GM18907 (cell line): ENCODE data around the gene TNRC6B.

Experiments
- ATAC-seq: cut with Tn5 transposase; IDR thresholded peaks from one replicate; pipeline ENCODE4 v1.9.1; 2021; ENCODE audit warnings: mild to moderate bottlenecking, moderate library complexity; ENCODE audit not compliant: unreplicated experiment

TNRC6B gene

DNA sequence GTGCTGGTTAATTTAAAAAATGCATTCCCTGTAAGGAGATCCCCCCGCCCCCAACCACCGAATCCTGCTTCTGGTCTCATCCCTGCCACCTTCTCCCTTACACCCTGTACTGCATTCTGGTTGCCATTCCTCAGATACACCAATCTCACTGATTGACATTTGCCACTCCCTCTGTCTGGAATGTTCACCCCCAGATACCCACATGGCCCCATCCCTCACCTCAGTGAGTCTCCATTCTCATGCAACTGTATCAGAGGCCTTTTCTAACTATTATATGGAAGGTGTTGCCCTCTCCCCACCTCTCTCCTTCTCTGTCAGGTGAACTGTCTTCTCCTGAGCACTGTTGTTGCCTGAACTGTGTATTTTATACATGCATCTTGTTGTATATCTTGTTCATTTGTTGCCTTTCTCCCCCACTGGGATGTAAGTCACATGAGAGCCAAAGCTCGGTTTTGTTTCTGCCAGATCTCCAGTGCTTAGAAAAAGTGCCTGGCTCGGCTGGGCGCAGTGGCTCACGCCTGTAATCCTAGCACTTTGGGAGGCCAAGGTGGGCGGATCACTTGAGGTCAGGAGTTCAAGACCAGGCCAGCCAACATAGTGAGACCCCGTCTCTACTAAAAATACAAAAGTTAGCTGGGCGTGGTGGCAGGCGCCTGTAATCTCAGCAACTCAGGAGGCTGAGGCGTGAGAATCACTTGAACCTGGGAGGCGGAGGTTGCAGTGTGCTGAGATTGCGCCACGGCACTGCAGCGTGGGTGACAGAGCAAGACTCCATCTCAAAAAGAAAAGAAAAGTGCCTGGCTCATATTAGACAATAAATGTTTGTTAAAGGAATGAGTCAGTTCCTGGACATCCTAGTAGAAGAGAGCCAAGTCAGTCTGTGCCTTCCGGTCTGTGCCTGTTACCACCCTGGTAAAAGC lies 61.0 kb downstream of the TNRC6B start:
- no peak for ATAC-seq

DNA sequence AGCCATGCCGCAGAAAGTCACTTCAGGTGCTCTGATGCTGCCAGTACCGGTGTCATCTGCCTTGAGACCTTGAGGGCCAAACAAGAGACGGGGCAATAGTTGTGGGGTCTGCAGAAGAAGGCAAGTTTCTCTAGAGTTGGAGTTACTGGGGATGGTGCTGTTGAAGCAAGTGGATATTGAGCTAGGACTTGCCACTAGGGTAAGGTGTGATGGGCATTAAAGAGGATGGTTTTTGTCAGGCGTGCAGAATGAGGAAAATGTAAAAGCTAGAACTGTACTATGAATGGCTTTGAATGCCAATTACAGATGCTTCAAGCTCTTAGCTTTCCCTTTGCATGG lies 61.6 kb downstream of the TNRC6B start:
- no peak for ATAC-seq

DNA sequence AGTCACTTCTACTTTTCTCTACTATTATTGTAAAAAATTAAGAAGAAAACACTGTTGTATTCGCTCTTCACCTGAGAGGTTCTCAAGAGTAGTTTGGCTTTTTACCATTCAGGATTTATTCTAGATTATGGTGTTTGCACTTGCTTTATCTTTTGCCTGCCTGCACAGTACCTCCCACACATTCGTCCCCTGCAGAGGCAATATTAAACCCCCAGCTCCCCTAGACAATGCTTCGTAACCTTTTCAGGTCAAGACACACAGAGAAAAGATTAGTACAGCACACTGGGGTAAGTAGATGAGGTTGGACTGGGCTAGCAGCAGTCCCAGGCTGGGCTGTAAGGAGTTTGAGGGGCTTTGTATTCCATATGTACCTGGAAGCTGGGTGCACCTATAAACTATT lies 62.4 kb downstream of the TNRC6B start:
- no peak for ATAC-seq

DNA sequence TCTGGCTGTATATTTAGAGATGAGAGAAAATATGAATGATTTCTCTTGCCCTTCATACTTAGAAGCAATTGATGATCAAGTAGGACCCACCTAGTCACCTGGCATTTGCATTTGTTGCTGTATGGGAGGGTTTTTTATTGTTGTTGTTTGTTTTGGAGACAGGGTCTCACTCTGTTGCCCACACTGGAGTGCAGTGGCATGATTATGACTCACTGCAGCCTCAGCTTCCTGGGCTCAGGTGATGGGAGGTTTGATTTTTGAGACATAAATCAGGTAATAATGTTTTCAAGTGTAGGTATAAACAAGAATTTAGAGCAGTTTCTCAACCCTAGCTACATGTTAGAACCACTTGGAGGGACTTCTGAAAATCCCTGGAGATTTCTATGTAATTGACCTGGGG lies 63.0 kb downstream of the TNRC6B start:
- no peak for ATAC-seq

DNA sequence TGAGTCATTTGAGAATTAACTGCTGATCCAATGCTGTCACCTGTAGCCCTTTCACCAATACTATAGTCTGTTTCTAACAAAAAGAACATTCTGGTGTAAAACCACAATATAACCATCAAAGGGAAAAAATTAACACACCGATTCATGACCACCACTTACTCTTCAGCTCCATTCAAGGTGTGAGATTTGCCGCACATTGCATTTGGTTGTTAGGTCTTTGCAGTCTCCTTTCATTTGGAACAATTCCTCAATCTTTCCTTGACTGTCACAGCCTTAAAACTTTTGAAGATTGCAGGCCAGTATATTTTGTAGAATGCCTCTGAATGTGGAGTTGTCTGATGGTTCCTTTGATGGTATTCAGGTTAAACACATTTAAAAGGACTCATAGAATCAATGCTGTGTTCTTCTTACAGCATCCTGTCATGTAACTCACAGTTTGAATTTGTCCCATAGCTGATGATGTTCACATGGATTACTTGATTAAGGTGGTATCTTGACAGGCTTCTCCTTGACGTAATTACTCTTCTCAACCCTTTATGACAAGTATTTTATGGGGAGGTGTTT lies 63.6 kb downstream of the TNRC6B start:
- no peak for ATAC-seq

DNA sequence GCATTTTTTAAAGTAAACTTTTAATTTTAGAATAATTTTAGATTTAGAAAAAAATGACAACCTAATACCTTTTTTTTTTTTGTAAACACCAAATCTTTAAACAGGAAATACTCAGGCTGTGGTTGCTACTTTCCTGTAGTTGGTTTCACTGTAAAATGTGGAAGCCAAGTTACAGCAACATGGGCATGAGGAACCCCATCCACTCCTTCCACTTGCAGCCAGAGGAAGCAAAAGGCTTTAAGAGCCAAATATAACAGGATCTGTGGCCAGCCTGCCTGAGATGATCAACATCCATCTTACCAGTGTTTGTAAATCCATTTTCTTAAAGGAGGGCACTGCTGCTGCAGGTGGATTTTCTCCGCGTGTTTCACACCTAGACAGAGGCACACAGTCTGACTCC lies 66.2 kb downstream of the TNRC6B start:
- no peak for ATAC-seq

DNA sequence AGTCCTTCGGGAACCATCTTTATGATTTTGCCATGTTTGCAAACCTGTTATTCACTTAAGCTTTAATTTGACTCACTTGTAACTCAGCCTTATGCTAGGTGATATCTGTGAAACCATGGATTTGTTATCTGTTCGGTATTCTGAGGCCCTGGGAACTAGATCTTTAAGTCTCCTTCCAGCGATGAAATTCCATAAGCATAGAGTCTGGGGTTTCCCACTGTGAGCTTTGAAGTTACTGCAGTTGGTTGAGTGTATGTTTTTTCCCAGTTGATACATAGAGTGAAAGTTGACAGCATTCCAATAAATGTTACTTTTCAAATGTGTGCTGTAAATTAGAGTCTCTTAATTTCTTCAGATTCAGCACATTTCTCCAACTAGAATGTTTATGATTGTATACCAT lies 66.9 kb downstream of the TNRC6B start:
- no peak for ATAC-seq

DNA sequence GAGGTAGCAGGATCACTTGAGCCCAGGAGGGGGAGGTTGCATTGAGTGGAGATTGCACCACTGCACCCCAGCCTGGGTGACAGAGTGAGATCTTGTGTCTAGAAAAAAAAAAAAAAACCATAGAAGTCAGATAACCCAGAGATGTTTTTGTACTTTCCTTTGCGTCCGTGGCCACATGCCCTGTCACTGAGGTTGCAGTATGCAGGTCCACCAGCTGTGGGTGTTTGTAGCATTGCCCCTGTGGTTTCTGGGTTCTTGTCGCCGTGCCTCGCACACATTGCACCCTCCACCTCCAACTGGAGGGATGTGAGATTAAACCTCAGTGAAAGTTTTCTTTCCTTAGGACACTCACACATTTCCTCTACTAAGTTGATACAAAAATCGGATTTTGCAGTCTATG lies 70.3 kb downstream of the TNRC6B start:
- no peak for ATAC-seq

DNA sequence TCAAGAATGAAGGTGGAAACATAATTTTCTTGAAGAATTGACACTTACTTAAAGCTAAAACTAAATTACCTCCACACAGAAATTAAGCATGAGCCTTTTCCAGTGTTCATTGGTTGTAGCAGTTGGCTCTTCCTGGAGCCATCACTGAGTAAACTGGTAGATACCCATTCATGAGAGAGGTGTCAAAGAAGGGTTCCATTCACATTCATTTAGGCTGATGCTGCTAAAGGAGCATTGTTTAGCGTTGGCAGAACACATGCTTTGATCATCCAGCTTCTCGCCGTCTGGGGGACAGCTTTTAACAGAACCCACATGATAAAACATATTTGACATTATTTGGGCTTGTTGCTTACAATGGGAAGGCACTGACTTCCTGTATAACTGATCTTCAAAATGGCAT lies 71.6 kb downstream of the TNRC6B start:
- ATAC-seq: no peak

DNA sequence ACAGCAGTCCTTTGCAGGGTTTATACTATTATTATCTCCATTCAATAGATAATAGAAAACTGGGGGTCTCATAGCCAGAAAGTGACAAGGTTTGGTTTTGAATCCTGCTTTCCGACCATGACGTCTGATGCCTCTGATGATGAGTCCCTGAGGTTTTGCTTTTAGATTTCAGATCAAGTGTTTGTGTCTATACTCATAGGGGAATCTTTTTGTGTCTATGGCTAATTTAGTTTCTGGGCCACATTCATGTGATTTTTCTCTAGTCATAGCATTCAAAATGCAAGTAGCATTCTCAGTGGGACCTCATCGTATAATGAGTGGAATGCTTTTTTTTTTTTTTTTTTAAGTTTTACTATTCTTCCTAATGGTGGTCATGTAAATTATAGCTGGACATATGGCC lies 72.9 kb downstream of the TNRC6B start:
- ATAC-seq: peak; percentile 42

DNA sequence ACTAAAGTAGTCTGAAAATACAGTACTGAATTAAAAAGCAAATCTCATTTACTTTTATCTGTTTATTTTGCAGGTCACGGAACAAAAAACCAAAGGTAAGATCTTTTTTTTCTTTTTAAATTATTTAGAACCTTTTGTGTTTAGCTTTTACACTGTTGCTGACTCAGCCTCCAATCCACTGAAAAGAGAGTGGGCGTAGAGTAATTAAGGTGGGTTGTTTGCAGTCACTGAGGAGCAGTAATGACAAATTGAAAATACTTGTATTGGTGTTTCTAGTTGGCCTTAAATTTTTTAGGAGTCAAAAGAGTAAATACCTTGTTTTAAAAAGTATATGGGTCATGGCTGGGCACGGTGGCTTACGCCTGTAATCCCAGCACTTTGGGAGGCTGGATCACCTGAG lies 73.4 kb downstream of the TNRC6B start:
- ATAC-seq: no peak

DNA sequence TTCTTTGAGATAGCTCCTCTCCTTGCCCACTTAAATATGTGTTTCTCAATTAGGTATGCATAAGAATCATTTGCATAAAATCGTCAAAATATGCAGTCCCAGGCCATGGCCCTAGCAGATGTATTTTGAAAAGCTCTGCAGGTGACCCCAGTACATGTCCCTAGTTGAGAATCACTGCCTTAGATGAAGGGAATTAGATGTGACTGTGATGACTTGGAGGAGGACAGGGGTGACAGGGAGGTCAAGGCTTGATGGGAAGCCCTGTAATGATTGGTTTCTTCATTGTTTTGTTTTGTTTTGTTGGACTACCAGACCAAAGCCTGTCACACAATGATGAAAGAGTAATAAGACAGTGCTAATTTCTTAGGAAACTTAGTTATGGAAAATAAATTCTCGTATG lies 74.4 kb downstream of the TNRC6B start:
- ATAC-seq: no peak

DNA sequence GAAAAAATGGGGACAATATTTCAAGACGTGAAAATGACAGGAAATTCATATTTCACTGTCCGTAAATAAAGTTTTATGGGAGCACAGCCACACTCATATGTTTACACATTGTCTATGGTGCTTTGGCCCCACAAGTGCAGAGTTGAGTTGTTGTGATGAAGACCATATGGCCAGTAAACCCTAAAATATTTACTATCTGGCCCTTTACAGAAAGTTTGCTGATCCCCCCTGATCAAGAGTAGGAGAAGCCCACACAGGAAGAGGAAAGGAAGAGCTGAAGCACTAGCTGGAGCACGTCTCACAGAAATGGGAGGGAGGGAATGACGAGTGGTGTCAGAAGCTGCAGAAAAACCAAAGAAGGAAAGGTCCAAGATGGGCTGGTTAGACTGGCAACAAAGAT lies 78.8 kb downstream of the TNRC6B start:
- ATAC-seq: no peak

DNA sequence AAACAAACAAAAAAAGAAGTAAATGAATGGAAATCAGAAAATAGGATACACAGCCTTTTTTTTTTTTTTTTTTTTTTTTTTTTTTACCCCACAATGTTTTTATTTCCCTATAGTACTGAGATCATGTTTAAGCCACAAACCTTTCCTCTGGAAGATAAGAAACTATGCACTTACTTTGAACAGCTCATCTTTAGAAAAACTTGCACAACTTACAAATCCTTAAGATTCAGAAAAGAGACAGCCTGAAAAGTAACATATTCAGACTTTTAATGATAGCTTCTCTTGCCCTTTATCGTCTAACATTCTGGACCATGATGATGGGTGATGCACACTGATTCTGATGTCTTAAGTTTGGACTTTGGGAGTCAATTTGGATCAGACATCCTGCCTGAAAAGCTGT lies 80.3 kb downstream of the TNRC6B start:
- ATAC-seq: no peak

DNA sequence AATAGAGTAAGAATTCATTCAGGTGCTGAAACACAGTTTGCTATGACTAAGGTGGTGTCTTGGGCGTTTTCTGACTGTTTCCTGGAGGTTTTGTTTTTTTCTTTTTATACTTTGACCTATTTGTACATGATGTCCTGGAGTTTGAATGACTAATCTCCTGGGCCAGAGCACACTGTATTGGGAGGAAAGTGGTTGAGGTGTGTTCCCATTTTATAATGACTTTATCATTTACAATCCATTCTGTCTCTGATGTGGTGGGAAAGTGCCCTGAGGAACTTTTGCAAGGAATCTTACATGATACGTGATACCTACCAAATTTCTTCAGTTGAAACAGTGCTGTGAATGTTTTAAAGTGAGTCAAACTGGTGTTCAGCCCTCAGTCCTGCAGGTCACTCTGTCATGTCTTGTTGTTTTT lies 80.8 kb downstream of the TNRC6B start:
- no peak for ATAC-seq

DNA sequence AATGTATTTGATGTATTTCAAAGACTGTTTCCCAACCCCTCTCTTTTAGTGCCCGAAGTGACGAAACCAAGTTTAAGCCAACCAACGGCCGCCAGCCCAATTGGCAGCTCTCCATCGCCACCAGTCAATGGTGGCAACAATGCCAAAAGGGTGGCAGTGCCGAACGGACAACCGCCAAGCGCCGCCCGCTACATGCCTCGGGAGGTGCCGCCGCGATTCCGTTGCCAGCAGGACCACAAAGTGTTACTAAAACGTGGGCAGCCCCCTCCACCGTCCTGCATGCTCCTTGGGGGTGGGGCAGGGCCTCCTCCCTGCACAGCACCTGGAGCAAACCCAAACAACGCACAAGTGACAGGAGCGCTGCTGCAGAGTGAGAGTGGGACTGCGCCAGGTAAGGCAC lies 84.1 kb downstream of the TNRC6B start:
- ATAC-seq: no peak

DNA sequence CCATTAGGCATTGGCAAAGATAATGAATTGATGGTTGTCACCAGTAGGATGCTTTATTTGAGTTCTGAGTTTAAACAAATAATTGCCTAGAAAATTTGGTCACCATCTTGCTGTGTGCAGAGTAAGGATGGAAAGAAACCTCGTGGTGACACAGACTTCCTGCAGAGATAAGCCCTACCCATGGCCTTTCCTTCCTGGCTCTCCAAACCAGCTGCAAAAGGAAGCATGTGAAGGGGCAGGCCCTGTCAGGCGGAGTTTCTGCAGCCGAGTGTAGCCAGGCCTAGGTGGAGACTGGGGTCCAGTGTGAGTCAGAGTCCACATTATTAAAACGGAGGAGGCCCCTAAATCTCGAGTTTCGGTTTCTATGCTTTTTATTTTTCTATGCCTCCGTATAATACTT lies 85.5 kb downstream of the TNRC6B start:
- ATAC-seq: no peak

DNA sequence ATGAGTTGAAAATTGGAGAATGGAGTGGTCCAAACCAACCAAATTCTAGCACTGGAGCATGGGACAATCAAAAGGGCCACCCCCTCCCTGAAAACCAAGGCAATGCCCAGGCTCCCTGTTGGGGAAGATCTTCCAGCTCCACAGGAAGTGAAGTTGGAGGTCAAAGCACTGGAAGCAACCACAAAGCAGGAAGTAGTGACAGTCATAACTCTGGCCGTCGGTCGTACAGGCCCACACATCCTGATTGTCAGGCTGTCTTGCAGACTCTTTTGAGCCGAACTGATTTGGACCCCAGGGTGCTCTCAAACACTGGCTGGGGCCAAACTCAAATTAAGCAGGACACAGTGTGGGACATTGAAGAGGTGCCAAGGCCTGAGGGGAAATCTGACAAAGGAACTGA lies 88.1 kb downstream of the TNRC6B start:
- no peak for ATAC-seq

DNA sequence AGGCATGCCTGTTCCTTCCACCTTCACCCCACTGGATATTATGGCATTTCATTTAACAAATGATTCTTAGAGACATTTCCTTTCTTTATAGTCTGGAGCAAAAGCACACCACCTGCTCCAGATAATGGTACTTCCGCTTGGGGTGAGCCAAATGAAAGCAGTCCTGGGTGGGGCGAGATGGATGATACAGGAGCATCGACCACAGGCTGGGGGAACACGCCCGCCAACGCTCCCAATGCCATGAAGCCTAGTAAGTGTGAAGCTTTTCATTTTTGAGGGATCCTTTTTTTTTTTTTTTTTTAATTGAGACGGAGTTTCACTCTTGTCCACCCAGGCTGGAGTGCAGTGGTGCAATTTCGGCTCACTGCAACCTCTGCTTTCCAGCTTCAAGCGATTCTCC lies 92.3 kb downstream of the TNRC6B start:
- ATAC-seq: no peak

DNA sequence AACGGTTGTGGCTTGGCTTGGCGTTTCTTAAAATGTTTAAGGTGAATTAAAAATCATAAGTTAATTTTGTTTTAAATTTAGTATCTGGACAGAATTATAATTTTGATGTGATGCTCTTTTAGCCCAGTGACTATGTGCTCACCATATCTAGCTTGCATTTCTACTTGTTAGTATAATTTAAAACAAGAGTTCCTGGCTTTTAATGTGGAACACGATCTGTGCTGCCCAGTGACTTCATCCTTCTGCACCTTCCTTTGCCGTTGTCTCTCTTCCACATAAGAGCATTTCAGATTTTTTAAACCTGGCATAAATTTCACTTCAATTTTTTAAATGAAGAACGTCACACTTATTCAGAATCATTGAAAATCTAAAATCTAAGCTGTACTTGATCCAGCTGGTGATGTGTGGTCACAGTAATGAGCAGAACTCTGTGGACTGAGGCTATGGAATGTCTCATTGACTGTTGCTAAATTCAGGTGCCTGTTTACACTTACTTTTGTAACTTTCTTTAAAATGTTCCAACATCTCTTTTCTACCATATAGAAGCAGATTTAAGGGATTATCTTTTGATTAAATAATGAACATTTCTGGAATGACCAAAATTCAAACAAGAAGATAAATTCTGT lies 93.1 kb downstream of the TNRC6B start:
- ATAC-seq: no peak

DNA sequence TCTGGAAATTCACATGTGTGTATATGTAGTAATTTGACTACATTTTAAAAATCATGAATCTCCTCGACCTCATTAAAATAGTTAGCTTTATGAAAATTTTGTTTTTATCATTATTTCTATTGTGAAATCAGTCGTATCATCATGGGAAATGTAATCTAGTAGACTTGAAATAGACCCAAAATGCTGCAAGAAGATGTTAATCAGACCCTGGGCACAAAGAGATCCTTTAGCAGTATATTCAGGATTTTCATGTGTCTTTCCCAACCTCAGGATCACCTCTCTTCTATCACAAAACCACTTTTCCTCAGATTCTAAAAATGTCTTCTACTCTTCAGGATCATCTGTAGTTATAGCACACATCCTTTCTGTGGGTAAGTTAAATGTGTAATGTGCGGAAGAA lies 93.7 kb downstream of the TNRC6B start:
- no peak for ATAC-seq

DNA sequence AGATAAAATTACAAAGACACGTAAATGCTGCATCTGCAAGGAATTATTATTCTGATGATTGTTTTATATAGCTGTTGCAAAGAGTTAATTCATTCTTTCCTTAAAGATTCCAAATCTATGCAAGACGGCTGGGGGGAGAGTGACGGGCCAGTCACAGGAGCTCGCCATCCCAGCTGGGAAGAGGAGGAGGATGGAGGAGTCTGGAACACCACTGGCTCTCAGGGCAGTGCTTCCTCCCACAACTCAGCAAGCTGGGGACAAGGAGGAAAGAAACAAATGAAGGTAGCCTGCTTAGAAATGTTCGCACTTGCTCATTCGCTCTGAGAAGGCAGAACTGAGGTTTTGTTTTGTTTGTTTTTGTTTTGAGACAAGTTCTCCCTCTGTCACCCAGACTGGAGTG lies 95.6 kb downstream of the TNRC6B start:
- no peak for ATAC-seq
